Kidney epithelial cell (primary cell): ENCODE measurements around the gene DTNB. TPM values are rescaled to one million over a fixed set of nuclear protein-coding genes. Genes with fewer than 3 reads are reported as not detected.

Experiments used
- DNase-seq: peaks from one replicate; pipeline ENCODE4 v3.0.0-alpha.2; 2010; ENCODE audit warnings: low read depth
- H3K27me3 ChIP-seq: 2 replicates; pipeline ENCODE4 v1.6.0; 2011; ENCODE audit warnings: low read length; ENCODE audit not compliant: control insufficient read depth, insufficient read depth
- H3K36me3 ChIP-seq: 2 replicates; pipeline ENCODE4 v1.5.1; 2011; ENCODE audit warnings: low read length; ENCODE audit not compliant: control insufficient read depth, insufficient read depth
- H3K4me3 ChIP-seq: 2 replicates; pipeline ENCODE4 v1.5.1; 2011; ENCODE audit warnings: low read depth, mild to moderate bottlenecking, control low read depth, low read length
- total RNA-seq: library from RNA; depleted of rRNA; stranded (reverse); fragments of >200 nt; gene quantifications from 2 replicates; pipeline ENCODE4 v1.2.3, GENCODE V29; 2015
- TF ChIP-seq, protein P1 (sequence below): IDR thresholded peaks from 2 replicates; pipeline ENCODE4 v1.5.1; 2011; ENCODE audit warnings: mild to moderate bottlenecking, moderate library complexity, low read length, control low read depth, inconsistent platforms; ENCODE audit not compliant: insufficient read depth, poor library complexity, severe bottlenecking

DTNB gene
- total RNA-seq, 1 donor from 2014 or later: 16.9 TPM

DNA sequence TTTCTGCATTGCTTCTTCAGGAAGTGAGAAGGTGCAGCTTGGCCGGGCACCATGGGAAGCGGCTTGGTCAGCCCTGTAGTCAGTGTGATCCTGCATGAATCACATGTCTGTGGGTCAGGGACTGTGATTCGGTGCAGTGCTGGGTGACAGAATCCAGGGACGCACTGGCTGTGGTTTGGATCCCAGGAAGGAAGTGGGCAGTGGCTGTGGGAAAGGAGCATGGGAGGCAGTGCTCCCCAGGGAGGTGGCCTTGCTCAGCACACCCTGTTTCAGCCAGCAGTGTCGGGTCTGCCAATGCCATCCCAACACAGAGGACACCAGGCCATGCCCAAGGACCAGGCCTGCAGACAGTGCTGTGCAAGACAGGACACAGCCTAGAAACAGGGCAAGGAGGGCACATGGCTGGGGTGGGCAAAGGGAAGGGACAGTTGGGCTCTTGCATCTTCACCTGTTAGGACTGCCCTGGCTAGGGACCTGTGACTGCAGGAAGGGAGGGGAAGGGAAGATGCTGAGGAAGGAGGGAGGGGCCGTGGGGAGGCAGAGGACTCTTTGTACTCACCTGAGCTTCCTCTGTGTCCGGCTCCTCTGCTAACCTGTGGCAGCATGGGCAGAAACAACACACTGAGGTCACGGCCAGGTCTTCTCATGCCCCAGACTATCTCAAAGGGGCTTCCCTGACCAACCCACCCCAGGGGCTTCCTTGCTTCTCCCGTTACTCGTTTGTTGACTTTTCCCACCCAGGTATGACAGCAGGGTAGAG is 294.5 kb downstream of the DTNB start:
- no peak for DNase-seq
- no peak overlapping the region for H3K4me3 ChIP-seq
- no peaks in the 10 kb centered on the region for H3K36me3 ChIP-seq
- no peaks in the 10 kb centered on the region for H3K27me3 ChIP-seq
- TF ChIP-seq, protein P1, sequence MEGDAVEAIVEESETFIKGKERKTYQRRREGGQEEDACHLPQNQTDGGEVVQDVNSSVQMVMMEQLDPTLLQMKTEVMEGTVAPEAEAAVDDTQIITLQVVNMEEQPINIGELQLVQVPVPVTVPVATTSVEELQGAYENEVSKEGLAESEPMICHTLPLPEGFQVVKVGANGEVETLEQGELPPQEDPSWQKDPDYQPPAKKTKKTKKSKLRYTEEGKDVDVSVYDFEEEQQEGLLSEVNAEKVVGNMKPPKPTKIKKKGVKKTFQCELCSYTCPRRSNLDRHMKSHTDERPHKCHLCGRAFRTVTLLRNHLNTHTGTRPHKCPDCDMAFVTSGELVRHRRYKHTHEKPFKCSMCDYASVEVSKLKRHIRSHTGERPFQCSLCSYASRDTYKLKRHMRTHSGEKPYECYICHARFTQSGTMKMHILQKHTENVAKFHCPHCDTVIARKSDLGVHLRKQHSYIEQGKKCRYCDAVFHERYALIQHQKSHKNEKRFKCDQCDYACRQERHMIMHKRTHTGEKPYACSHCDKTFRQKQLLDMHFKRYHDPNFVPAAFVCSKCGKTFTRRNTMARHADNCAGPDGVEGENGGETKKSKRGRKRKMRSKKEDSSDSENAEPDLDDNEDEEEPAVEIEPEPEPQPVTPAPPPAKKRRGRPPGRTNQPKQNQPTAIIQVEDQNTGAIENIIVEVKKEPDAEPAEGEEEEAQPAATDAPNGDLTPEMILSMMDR: no peak

DNA sequence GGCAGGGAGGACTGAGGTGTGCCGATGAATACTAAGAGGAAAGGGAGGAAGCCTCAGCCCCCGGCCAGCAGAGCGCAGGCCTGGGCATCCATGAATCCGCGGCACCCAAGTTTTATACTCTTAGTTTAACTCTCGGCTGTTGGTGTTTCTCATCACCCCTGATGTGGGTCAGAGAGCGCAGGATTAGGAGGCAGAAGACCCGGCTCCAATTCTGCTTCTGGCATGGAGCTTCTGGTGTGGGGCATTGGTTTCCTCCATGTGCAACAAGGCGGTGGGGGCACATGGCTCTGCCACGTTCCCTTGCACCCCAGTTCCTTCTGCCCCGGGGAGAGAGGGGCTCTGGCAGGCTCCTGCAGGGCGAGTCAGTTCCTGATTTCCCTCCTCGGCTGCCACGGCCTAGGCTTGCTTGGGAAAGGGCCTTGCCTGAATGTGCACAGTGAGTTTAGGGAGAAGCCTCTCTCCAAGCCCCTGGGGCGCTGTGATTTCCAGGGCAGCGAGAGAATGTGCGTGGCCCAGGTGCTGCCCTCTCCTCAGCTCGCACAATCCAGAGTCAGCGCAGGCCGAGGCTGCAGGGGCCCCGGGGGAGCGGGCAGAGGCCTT is 295.5 kb downstream of the DTNB start:
- no peaks in the 10 kb centered on the region for H3K27me3 ChIP-seq
- TF ChIP-seq, protein P1: no peak

DNA sequence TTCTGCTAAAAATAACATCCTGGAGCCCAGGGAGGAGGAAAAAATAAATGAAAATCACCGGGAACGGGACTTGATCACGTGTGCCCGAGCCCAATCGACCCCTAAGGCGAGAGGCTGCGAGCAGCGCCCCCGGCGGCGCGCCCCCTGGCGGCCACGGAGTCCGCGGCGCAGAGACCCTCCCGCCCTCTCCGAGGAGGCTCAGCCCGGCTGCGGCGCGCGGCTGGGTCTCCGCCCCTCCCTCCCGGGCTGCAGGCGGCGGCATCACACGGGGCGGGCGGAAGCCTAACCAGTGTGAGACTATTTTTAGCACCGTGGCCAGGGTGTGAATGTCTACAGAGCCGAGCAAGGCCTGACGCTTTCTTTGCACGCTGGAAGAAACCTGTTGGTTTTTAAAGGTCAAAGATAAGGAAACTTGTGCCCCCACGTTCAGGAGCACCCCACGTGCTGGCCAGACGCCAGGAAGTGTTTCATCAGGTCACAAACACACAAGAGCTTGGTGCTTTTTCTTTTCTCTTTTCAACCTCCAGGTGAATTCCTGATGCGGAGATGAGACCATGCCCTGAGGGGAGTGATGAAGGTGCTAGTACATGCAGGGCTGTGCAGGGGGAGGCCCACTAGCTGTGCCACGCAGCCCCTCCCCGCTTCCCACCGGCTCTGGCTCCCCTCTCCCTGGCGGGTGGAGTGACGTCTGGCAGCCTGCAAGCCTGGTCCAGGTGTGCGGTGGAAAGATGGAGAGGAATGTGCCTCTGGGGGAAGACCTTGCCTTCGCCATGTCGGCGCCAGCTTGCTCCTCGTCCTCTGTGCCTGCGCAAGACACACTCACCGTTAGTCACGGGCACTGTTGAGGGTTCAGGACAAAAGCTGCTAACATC is 296.4 kb downstream of the DTNB start:
- no peak overlapping the region for H3K4me3 ChIP-seq
- TF ChIP-seq, protein P1: peak; percentile 52
- peak; percentile 35 for DNase-seq

More for the DNA sequence above, 295.5 kb downstream of the DTNB start:
- no peak overlapping the region for H3K4me3 ChIP-seq
- no peaks in the 10 kb centered on the region for H3K36me3 ChIP-seq
- DNase-seq: no peak

DNA sequence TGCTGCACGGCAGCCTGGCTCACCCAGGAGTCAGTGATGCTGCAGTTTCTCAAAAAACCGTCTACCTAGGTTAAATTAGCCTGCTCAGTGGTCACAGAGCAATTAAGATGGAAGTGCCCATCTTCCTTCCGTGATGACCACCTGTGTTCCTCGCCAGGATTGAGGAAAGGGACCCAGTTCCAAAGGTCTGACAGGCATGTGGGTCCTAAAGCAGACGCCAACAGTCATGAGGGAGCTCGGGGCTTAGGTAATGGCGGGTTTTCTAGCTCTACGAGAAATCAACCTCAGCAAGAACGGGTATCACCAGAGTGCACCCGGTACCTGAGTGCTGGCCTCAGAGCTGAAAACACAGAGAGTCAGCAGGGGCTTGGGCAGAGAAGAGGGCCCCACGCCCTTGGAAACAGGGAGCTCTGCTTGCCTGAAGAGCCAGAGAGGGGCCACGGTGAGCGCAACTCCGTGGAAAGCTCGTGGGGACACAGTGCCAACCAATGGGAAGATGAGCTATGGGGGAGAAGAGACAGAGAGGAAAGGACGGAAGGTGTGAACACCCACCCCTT is 297.3 kb downstream of the DTNB start:
- no peaks in the 10 kb centered on the region for H3K36me3 ChIP-seq

More for the DNA sequence above, 296.4 kb downstream of the DTNB start:
- Histone ChIP-seq H3K36me3 (no peaks in the 10 kb centered on the region), H3K27me3 (no peaks in the 10 kb centered on the region)

DNA sequence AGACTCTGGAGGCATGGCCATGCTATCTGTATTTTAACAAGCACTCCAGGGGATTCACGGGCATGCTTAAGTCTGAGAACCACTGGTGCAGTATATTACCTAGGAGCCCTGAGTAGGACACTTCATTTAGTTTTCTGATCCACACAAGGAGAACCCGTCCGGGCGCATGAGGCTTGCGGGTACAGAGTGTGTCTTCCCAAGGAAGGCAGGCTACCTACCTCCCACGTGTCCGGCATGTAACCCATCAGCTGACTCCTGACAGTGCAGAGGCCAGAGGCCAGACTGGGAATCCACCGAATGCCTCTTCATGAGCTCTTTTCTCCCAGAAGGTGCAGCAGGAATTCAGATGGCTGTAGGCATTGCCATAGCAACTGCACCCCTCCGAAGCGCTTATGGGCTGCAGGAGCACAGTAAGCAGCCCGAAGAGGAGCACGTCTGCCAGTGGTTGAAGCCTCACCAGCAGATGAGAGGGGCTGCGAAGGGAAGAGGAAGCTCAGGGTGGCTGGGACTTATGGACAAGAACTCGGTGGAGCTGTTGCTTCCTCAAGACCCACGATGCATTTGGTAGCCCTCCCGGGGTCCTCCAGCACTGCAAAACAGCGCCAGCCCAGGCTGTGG is 297.9 kb downstream of the DTNB start:
- Histone ChIP-seq H3K27me3 (no peaks in the 10 kb centered on the region), H3K36me3 (no peaks in the 10 kb centered on the region), H3K4me3 (no peak overlapping the region)
- TF ChIP-seq, protein P1: no peak
- DNase-seq: no peak

More for the DNA sequence above, 297.3 kb downstream of the DTNB start:
- Histone ChIP-seq H3K4me3 (no peak overlapping the region), H3K27me3 (no peaks in the 10 kb centered on the region)
- no peak for DNase-seq
- TF ChIP-seq, protein P1: no peak
